GM12878 (cell line): ENCODE measurements around the gene SRBD1. TPM values are rescaled to one million over a fixed set of nuclear protein-coding genes. Genes with fewer than 3 reads are reported as not detected.

Experiments used
- ATAC-seq: fragments of 200-7000 bp; cut with Tn5 transposase; 3 replicates; pipeline ENCODE4 v1.9.1; 2020; ENCODE audit warnings: mild to moderate bottlenecking, moderate library complexity
- BruUV-seq: library from RNA; stranded (reverse); fragments of 400-500 nt; replicated peaks from 2 replicates; lab custom pipeline; 2021; lab: Mats Ljungman, UMichigan
- CTCF ChIA-PET: fragments of 300-600 bp; sonication (Branson Sonifier 250); formaldehyde crosslinking; extraction: SDS; loops from one replicate; lab custom pipeline; 2021; ENCODE audit warnings: inconsistent platforms; lab: Yijun Ruan, JAX
- POLR2A ChIA-PET: fragments of 350-600 bp; formaldehyde crosslinking; extraction: SDS; loops from one replicate; lab custom pipeline; 2021; ENCODE audit warnings: inconsistent platforms; lab: Charles Lee
- RAD21 ChIA-PET: fragments of 300-600 bp; sonication (Branson Sonifier 250); formaldehyde crosslinking; loops from one replicate; lab custom pipeline; 2023; ENCODE audit warnings: antibody characterized with exemption; ENCODE audit not compliant: unreplicated experiment; lab: Charles Lee
- SMC1A ChIA-PET: fragments of 300-600 bp; sonication (Branson Sonifier 250); formaldehyde crosslinking; loops from one replicate; lab custom pipeline; 2023; ENCODE audit not compliant: unreplicated experiment, uncharacterized antibody; lab: Charles Lee
- DNase-seq: peaks from one replicate; pipeline ENCODE4 v3.0.0-alpha.2; 2011; ENCODE audit warnings: low read depth, low spot score
- FAIRE-seq: peaks from 3 replicates; lab custom pipeline; 2011; peaks lifted over from hg19 to GRCh38; lab: Jason Lieb, UNC
- H2AFZ ChIP-seq: 2 replicates; pipeline ENCODE4 v1.6.0; 2011; ENCODE audit warnings: low read depth, low read length, control low read depth; ENCODE audit not compliant: control insufficient read depth
- H3K27ac ChIP-seq: 2 replicates; pipeline ENCODE4 v1.5.1; 2011; ENCODE audit warnings: control low read depth; ENCODE audit not compliant: control insufficient read depth, insufficient read depth
- H3K27me3 ChIP-seq, 2 experiments: replicated peaks in 1 of 2; 2 replicates each; pipeline versions ENCODE4 v1.6.0 to v1.6.1; 2011; ENCODE audit warnings: low read length in 1 of 2; ENCODE audit not compliant: control insufficient read depth in 2 of 2, insufficient read depth in 2 of 2
- H3K36me3 ChIP-seq, 2 experiments: 2 replicates each; pipeline ENCODE4 v1.5.1; 2011; ENCODE audit warnings: low read length in 1 of 2; ENCODE audit not compliant: control insufficient read depth in 2 of 2, insufficient read depth in 2 of 2
- H3K4me1 ChIP-seq: 2 replicates; pipeline ENCODE4 v1.6.1; 2011; ENCODE audit warnings: mild to moderate bottlenecking, low read length, moderate library complexity, mixed read lengths; ENCODE audit not compliant: control insufficient read depth, insufficient read depth
- H3K4me2 ChIP-seq: 2 replicates; pipeline ENCODE4 v1.6.0; 2011; ENCODE audit warnings: control low read depth; ENCODE audit not compliant: control insufficient read depth, insufficient read depth
- H3K4me3 ChIP-seq: fragments of 200-600 bp; sonication (generic); 2 replicates; pipeline ENCODE4 v1.5.1; 2016
- H3K79me2 ChIP-seq: 2 replicates; pipeline ENCODE4 v1.6.0; 2011; ENCODE audit warnings: low read length; ENCODE audit not compliant: control insufficient read depth, insufficient read depth
- H3K9ac ChIP-seq: 2 replicates; pipeline ENCODE4 v1.8.0; 2011; ENCODE audit warnings: low read length, control low read depth, mixed read lengths; ENCODE audit not compliant: control insufficient read depth, insufficient read depth
- H3K9me3 ChIP-seq: replicated peaks from 3 replicates; pipeline ENCODE4 v1.5.1; 2011; ENCODE audit warnings: mild to moderate bottlenecking, low read length; ENCODE audit not compliant: control insufficient read depth, insufficient read depth
- H4K20me1 ChIP-seq: 2 replicates; pipeline ENCODE4 v1.6.0; 2011; ENCODE audit not compliant: control insufficient read depth, insufficient read depth
- JUND ChIP-seq: IDR thresholded peaks from 2 replicates; pipeline ENCODE4 v1.6.1; 2012; ENCODE audit warnings: low read depth, mild to moderate bottlenecking, low read length, improper control_type of control experiment, moderate library complexity
- MTA3 ChIP-seq: IDR thresholded peaks from 2 replicates; pipeline ENCODE4 v1.6.1; 2012; ENCODE audit warnings: low read length, inconsistent platforms, borderline replicate concordance
- whole genome bisulfite sequencing: methylation state at CpG from one replicate; pipeline ENCODE4 v1.1.6; 2016; ENCODE audit warnings: low lambda C conversion rate; ENCODE audit not compliant: insufficient replicate concordance, insufficient coverage; ENCODE audit errors: missing lambda C conversion rate; 5-methylcytosine and 5-hydroxymethylcytosine counted together
- in situ Hi-C: fragments of 300-500 bp; cut with MboI; formaldehyde crosslinking; loops from 9 replicates; pipeline ENCODE4 v1.14.3; 2018; ENCODE audit warnings: mixed read lengths
- intact Hi-C: fragments of 100-400 bp; cut with micrococcal nuclease; formaldehyde crosslinking; loops from one replicate; pipeline ENCODE4 v1.14.2; 2022; ENCODE audit not compliant: unreplicated experiment
- polyA plus RNA-seq, 11 experiments: library from polyadenylated mRNA; depleted of rRNA in 4 of 11; unstranded in 6 of 11; stranded (reverse) in 5 of 11; fragments of >200 nt; fragmentation: Nextera tagmentation in 4 of 11; fragmentation: Illumina TruSeq in 1 of 11; extraction: Ambion mirVana in 4 of 11; extraction: Trizol in 1 of 11; gene quantifications; 1 replicate in 1 of 11; 2 replicates in 10 of 11; pipeline versions ENCODE4 v1.2.1 to v1.2.3, GENCODE V29; 2011 to 2016; ENCODE audit warnings: inconsistent platforms in 2 of 11, missing spikeins in 2 of 11, low read depth in 1 of 11
- total RNA-seq, 4 experiments: library from RNA; depleted of rRNA in 3 of 4; stranded (reverse); fragments of >200 nt in 3 of 4; fragmentation: Illumina TruSeq in 1 of 4; extraction: Trizol in 1 of 4; gene quantifications; 2 replicates each; pipeline versions ENCODE4 v1.2.1 to v1.2.3, GENCODE V29; 2013 to 2021
- TF ChIP-seq, protein P1 (sequence below): fragments of 450-650 bp; IDR thresholded peaks from 2 replicates; pipeline ENCODE4 v1.6.1; 2016; ENCODE audit warnings: mild to moderate bottlenecking, moderate library complexity, borderline replicate concordance

Gene SRBD1
- total and polyA plus RNA-seq, 10 of the 15 experiments (the other 5 are each of a cell fraction or from before 2014, with no cell fraction given), result 9.7 to 33.1 (median 20.1) TPM

DNA sequence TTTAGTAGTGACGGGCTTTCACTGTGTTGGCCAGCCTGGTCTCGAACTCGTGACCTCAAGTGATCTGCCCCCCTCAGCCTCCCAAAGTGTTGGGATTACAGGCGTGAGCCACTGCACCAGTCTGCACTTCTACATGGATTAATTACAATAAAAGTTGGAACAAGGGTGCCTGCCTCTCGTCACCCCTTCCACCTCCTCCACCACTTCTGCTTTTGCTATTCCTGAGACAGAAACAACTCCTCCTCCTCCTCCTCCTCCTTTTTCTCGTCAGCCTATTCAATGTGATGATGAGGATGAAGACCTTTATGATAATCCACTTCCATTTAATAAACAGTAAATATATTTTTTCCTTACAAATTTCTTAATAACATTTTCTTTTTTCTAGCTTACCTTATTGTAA, 35.2 kb downstream of the SRBD1 start:
- H3K27me3 ChIP-seq, result no peaks in the 10 kb centered on the region
- no peak overlapping the region for H3K4me3 ChIP-seq
- 89% methylated on average over 6 of the region's 6 CpGs for WGBS
- intact Hi-C loops, result loop anchor here (5.0 kb wide), 1 partner anchor 594 kb away; no protein-coding TSS in a partner anchor
- H3K4me1 ChIP-seq, result no peaks in the 10 kb centered on the region
- no peaks in the 10 kb centered on the region for H3K79me2 ChIP-seq
- TF ChIP-seq, protein P1, sequence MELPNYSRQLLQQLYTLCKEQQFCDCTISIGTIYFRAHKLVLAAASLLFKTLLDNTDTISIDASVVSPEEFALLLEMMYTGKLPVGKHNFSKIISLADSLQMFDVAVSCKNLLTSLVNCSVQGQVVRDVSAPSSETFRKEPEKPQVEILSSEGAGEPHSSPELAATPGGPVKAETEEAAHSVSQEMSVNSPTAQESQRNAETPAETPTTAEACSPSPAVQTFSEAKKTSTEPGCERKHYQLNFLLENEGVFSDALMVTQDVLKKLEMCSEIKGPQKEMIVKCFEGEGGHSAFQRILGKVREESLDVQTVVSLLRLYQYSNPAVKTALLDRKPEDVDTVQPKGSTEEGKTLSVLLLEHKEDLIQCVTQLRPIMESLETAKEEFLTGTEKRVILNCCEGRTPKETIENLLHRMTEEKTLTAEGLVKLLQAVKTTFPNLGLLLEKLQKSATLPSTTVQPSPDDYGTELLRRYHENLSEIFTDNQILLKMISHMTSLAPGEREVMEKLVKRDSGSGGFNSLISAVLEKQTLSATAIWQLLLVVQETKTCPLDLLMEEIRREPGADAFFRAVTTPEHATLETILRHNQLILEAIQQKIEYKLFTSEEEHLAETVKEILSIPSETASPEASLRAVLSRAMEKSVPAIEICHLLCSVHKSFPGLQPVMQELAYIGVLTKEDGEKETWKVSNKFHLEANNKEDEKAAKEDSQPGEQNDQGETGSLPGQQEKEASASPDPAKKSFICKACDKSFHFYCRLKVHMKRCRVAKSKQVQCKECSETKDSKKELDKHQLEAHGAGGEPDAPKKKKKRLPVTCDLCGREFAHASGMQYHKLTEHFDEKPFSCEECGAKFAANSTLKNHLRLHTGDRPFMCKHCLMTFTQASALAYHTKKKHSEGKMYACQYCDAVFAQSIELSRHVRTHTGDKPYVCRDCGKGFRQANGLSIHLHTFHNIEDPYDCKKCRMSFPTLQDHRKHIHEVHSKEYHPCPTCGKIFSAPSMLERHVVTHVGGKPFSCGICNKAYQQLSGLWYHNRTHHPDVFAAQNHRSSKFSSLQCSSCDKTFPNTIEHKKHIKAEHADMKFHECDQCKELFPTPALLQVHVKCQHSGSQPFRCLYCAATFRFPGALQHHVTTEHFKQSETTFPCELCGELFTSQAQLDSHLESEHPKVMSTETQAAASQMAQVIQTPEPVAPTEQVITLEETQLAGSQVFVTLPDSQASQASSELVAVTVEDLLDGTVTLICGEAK, result no peak
- TF ChIP-seq MTA3 (no peak), JUND (no peak)
- SMC1A ChIA-PET, result interaction anchor here (0.5 to 2.2 kb wide), 5 partner anchors 10 to 1173 kb away, joined by 3 to 10 read pairs (median 3); no protein-coding TSS in a partner anchor
- no TSS peak for BruUV-seq
- no peaks in the 10 kb centered on the region for H4K20me1 ChIP-seq
- no peak overlapping the region for H2AFZ ChIP-seq
- H3K36me3 ChIP-seq, result peaks cover 0 to 11% of the 10 kb centered on the region in 2 experiments; a peak in 3 of 4 replicates
- RAD21 ChIA-PET, result no interaction called here
- H3K9me3 ChIP-seq, result no peaks in the 10 kb centered on the region; the same call in 2 of the 3 replicates
- H3K9ac ChIP-seq, result no peak overlapping the region
- no peak overlapping the region for H3K4me2 ChIP-seq
- in situ Hi-C loops, result no loop called here
- no peak overlapping the region for H3K27ac ChIP-seq
- POLR2A ChIA-PET, result interaction anchor here (1.6 kb wide), 1 partner anchor 35 kb away, joined by 3 read pairs; the partner anchor contains the start of gene SRBD1
- no peak for ATAC-seq
- CTCF ChIA-PET, result interaction anchor here (1.2 to 4.9 kb wide), 3 partner anchors 12 to 593 kb away, joined by 4 to 35 read pairs (median 21); no protein-coding TSS in a partner anchor
- no peak for DNase-seq
- no peak for FAIRE-seq
